HG02759 (cell line): Measurements from ENCODE around the gene DIP2B.
"Not testable (repeated sequence)": the region's sequence is repeated elsewhere in the genome, so short reads cannot be mapped to it uniquely, and the experiment has no call there.

Experiments
- ATAC-seq: cut with Tn5 transposase; IDR thresholded peaks from one replicate; pipeline ENCODE4 v1.9.1; 2021; ENCODE audit warnings: mild to moderate bottlenecking, moderate library complexity; ENCODE audit not compliant: unreplicated experiment

DIP2B gene

GRCh38 chr12:50504798-50505674 is at the start of gene DIP2B:
DIP2B (plus strand) TSS chr12:50504985; CDS start chr12:50505141, 156 bp downstream.
- peak; percentile 85 for ATAC-seq

GRCh38 chr12:50458606-50459005 is 46.2 kb upstream of the DIP2B start:
- ATAC-seq: no peak

GRCh38 chr12:50467439-50467838 is 37.3 kb upstream of the DIP2B start:
- ATAC-seq: no peak

- ATAC-seq: no peak
These were observed 27.4 kb upstream of the DIP2B start for GRCh38 chr12:50477241-50477832.

- ATAC-seq: no peak
These were observed 22.2 kb upstream of the DIP2B start for GRCh38 chr12:50482571-50482970.

GRCh38 chr12:50483488-50483887 is 21.3 kb upstream of the DIP2B start:
- ATAC-seq: no peak

GRCh38 chr12:50488801-50489200 is 16.0 kb upstream of the DIP2B start:
- no peak for ATAC-seq

GRCh38 chr12:50498119-50498518 is 6.7 kb upstream of the DIP2B start:
- ATAC-seq: not testable (repeated sequence)

- no peak for ATAC-seq
These were observed 1.1 kb downstream of the DIP2B start for GRCh38 chr12:50505675-50506530.

GRCh38 chr12:50506753-50507473 is 2.1 kb downstream of the DIP2B start:
- no peak for ATAC-seq

GRCh38 chr12:50507474-50507838 is 2.7 kb downstream of the DIP2B start:
- no peak for ATAC-seq

GRCh38 chr12:50507930-50508329 is 3.1 kb downstream of the DIP2B start:
- no peak for ATAC-seq

- ATAC-seq: no peak
These were observed 3.6 kb downstream of the DIP2B start for GRCh38 chr12:50508414-50508813.

- ATAC-seq: no peak
These were observed 4.3 kb downstream of the DIP2B start for GRCh38 chr12:50508970-50509663.

GRCh38 chr12:50514526-50515276 is 9.9 kb downstream of the DIP2B start:
- no peak for ATAC-seq

GRCh38 chr12:50515587-50515986 is 10.8 kb downstream of the DIP2B start:
- ATAC-seq: no peak

- peak; percentile 75 for ATAC-seq
These were observed 12.8 kb downstream of the DIP2B start for GRCh38 chr12:50517421-50518048.

GRCh38 chr12:50518090-50518489 is 13.3 kb downstream of the DIP2B start:
- ATAC-seq: no peak

GRCh38 chr12:50519353-50519752 is 14.6 kb downstream of the DIP2B start:
- ATAC-seq: no peak
